ENCODE measurements around the gene HIPK2.

Gene HIPK2

GRCh38 chr7:139525239-139525638 is 252.6 kb downstream of the HIPK2 start:
- DNase-seq, result no peak

GRCh38 chr7:139523968-139524815 is 253.6 kb downstream of the HIPK2 start:
- DNase-seq, result no peak

GRCh38 chr7:139523199-139523941 is 254.4 kb downstream of the HIPK2 start, which contains the start of gene CLEC2L:
Gene CLEC2L (plus strand): TSS chr7:139523685. CDS start chr7:139523928, 243 bp downstream.
- no peak for DNase-seq

- no peak for DNase-seq
These were observed 255.0 kb downstream of the HIPK2 start for GRCh38 chr7:139522830-139523198.

GRCh38 chr7:139521439-139521838 is 256.4 kb downstream of the HIPK2 start:
- DNase-seq, result no peak

GRCh38 chr7:139515266-139515665 is 262.5 kb downstream of the HIPK2 start:
- no peak for DNase-seq

Data from NCI-H2029 treated with DMSO at 0.1 percent for 48 hours (cell line).